GM21529 (cell line): ENCODE measurements around the gene PSD2.

Experiments used
- ATAC-seq: cut with Tn5 transposase; IDR thresholded peaks from one replicate; pipeline ENCODE4 v1.9.1; 2021; ENCODE audit not compliant: unreplicated experiment

PSD2 gene

GRCh38 chr5:139763280-139763929, 32.2 kb upstream of the PSD2 start:
- no peak for ATAC-seq

- ATAC-seq, result no peak
These were observed 31.4 kb upstream of the PSD2 start for GRCh38 chr5:139763930-139764791.

- no peak for ATAC-seq
These were observed 30.7 kb upstream of the PSD2 start for GRCh38 chr5:139764886-139765408.

DNA sequence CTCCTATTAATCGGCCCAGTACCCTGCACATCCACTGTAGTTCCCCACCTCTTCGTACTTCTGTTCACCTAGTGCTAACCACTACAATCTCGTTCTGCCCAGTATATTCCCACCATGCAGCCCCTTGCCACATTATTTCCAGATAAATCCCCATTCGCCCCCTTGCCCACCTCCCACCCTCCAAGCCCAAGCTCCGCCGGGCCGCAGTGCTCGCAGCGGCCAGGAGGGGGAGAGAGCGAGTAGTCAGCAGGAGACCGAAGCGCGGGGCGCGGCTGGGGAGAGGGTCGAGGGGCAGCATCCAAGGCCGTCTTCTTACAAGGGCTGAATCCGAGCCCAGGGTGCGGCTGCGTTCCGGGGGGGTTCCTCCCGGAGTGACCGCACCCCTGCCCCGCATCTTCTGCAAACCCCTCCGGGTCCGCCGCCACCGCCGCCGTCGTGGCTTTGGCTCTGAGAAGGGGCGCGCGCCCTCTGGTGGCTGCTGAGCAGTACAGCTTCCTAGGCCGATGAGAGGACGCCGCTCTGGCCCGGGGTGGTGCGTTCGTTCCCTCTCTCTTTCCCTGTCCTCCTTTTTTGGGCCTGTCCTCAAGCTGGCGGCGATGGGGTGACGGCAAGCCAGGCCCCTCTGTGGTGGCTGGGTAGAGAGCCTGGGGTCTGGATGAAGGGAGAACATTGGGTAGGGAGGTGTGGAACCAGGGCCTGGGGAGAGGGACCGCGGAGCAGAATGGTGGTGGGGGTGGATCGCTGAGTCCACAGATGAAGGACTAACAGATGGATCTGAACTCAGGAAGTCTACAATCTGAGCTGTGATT, 30.0 kb upstream of the PSD2 start:
- peak; percentile 80 for ATAC-seq

GRCh38 chr5:139767960-139768359, 27.6 kb upstream of the PSD2 start:
- ATAC-seq, result no peak

DNA sequence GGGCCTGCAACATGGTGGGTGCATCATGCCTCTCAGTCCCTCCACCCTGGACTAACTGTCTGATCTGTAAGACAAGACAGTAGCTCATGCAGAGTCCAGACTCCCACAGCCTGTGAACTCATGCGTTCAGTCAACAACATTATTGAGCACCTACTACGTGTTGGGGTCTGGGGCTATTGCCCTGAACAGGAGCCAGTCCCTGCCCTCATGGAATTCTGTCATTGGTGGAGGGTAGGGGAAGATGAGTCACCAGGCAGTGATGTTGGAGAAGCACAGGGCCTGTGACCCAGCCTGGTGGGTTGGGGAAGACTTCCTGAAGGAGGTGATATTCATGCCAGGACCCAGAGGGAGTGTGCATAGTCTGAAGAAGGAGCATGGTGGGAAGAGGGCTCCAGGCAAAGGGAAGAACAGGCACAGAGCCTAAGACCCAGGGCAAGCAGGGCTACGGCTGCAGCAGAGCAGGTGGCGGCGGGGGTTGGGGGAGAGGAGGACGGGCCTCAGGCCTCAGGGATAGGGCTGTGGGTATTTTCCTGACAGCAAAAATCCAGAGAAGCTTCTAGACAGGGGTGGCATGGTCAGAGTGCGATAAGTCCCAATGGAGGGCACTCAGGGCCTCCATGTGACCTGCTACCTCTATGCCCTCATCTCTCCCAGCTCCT, 26.7 kb upstream of the PSD2 start:
- ATAC-seq, result no peak

- no peak for ATAC-seq
These were observed 26.1 kb upstream of the PSD2 start for GRCh38 chr5:139769477-139769876.

DNA sequence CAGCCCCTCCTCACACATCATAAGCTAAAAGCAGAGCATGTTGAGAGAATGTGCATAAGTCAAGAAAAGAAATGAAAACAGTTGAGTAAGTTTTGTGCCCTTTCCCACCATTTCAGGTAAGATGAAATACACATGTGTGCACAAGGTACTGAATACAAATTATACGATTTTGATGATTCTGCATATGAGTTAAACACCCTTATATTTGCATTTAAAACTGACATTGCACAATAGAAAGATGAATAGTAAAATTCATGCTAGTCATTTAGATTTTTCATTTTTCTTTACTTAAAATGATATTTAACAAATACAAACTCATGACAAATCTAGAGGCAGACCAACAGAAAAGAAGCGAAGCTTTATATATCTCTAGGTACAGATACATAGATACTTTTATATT, 24.9 kb upstream of the PSD2 start:
- ATAC-seq, result no peak

DNA sequence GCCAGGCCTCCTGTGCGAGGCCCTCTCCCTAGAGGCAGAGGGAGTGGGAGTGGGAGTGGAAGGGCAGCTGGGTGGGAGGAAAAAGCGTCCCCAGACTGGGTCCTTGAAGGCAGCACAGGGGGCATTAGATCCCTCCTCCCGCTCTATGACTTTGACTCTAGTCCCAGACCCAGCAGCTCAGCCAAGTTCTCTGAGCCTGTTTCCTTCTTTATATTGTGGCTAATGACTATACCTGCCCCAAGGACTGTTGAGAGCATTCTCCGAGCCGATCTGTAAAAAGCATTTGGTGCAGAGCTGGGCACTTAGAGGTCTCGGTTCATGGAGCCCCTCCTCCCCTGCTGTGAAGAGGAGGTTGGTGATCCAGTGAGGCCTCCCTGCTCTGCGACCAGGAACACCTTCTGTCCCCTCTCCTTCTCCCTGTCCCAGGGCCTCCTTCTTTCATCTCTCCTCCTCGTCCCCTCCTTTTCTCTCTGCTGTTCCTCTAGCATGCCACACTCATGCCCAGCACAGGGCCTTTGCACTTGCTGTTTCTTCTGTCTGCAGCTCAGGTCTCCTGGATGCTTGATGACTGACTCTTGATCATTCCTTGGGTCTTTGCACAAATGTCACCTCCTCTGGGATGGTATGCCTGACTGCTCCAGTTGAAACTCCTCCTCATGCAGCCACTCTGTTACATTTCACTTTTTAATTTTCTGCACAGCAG, 23.4 kb upstream of the PSD2 start:
- ATAC-seq, result no peak

GRCh38 chr5:139772927-139773690, 22.5 kb upstream of the PSD2 start:
- no peak for ATAC-seq

DNA sequence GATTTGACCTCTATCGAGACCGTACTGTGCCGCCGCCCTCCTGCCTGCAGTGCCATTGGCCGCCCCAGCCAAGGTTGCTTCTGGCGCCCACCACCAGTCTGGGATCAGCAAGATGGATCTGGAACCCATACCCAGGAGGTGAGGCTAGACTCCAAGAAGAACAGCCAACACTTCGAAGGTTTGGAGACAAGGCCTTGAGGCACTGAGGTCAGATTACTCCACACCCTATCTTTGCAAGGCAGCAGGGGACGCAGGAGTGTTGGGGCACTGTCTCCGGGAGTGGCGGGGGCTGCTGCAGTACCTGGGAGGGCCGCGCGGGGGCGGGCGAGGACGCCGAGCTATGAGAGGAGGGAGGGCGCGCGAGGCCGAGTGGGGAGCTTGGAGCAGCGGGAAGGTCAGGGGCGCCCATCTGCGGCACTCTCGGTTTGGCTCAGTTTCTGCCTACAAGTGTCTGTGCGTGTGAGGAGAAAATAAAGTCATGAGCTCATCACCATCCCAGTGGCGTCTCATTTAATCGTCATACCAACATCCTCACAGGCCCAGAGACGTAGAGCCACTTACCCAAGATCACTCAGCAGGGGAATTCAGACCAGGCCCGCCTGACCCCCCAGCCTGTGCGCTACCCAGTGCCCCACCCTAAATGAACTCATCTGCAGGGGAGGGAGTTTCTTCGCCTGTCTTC, 20.5 kb upstream of the PSD2 start:
- ATAC-seq, result peak; percentile 86

DNA sequence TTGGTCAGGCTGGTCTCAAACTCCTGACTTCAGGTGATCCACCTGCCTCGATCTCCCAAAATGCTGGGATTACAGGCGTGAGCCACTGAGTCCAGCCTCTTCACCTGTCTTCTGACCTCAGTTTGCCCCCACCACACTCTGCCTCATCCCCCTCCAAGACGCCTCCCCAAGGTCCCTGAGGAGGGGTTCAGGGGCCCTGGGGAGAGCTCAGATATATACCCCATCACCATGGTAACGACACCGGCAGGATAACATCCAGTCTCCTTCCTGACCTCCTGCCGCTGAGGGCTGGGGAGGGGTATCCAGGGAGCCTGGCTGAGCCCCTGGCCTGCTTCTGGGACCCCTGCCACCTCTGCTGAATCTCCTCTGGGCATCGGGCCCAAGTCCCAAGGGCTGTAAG, 19.7 kb upstream of the PSD2 start:
- no peak for ATAC-seq

DNA sequence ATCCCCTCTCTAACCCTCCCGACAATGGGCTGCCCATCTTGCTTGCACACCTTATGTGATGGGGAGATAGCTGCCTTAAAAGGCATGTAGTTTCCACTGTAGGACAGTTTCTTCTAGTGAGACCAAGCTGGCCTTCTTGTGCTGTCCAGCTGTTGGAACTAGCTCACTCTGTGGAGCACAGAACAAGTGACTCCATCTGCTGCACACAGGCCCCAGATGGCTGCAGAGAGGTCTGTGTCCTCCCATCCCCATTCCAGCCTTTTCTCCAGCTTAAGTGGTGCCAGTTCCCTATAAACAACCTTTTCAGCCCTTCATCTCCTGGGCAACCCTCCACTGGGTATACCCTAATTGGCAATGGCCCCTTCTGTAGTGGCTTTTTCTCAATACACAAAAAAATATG, 18.7 kb upstream of the PSD2 start:
- ATAC-seq, result no peak

DNA sequence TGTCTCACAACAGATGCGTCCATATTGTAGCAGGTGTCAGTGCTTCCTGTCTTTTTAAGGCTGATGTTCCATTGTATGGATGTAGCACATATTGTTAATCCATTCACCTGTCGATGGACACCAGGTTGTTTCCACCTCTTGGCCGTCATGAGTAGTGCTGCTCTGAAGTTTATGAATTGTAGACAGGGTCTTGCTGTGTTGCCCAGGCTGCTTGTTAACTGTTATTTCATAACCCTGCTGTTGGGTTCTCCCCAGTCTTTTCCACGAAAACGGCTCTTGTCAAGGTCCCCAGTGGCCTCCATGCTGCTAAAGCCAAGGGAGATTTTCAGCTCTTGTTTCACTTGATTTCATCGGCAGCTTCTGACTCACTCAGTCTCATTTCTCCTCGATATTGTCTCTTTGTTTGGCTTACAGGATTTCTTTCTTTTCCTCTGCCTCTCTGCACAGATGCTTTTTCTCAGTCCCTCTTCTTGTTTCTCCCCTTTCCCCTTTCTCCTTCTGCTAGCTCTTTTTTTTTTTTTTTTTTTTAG, 12.1 kb upstream of the PSD2 start:
- ATAC-seq, result no peak

DNA sequence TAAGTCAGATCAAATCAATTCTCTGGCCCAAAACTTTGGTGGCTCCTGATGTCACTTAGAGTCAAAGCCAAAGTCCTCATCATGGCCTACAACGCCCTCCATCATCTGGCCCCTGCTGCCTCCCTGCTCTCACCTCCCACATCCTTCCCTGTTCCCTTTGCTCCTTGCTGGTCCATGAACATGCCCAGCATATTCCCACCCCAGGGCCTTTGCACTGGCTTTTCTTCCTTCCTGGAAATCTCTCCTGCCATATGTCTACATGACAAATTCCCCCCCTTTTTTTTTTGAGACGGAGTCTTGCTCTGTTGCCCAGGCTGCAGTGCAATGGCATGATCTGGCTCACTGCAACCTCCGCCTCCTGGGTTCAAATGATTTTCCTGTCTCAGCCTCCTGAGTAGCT, 11.1 kb upstream of the PSD2 start:
- ATAC-seq, result no peak

- ATAC-seq, result no peak
These were observed 8.4 kb upstream of the PSD2 start for GRCh38 chr5:139787257-139787567.

- peak; percentile 87 for ATAC-seq
These were observed 7.9 kb upstream of the PSD2 start for GRCh38 chr5:139787568-139788293.

DNA sequence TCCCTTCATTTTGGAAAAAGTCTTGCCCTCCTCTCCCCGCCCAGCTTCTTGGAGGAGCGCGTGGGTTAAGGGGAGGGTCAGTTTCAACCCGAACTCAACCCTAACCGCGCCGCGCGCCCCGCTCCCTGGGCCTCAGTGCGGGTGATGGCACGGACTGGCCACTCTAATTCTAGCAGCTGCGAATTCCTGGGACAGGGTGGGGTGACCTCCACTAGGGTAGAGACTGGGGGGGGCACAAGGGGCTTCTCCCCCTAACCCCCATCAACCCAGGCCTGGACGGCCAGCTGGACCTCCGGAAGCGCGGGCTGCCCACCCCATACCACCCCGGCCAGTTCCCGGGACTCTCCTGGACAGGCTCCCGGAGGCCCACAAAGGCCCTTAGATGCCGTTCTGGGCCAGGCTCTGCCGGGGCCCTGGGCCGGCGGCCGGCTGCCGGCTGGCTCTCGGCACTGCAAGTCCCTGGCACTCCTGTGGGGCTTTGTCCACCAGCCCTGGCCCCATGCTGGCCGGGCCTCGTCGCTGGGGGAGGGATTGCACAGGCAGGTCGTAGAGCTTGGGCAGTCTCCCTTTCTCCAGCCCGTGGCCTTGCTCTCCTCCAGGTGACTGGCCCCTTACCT, 7.2 kb upstream of the PSD2 start:
- no peak for ATAC-seq
